Stimulated activated CD4-positive, alpha-beta T cell treated with anti-CD3 and anti-CD28 coated beads, Interleukin-15, amount 100 ng/mL, for 48 hours (primary cell): ENCODE results near the gene KCNH8.
"Not testable (repeated sequence)": the region's sequence is repeated elsewhere in the genome, so short reads cannot be mapped to it uniquely, and the experiment has no call there.

Source experiments
- DNase-seq, 2 donors: peaks; one replicate each; pipeline ENCODE4 v3.0.0-alpha.2; 2020; ENCODE audit warnings: low read depth in 2 of 2

The KCNH8 gene

DNA sequence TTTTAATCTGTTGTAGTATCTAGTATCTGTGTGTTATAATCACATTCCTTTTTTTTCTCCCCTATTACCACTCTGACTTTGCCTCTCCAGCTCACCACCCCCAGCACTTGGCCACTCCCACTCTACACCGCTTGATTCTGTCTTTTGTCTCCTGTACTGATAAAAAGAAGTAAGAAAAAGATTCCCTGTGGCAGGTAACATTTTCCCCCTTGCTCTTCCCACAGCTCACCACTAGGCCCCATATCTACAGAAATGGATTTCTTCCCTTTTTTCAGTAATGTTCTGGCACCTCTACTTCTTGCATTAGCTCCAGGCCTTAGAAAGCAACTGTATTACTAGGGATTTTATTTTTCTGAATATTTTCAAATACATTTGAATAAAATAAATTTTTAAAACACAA is 25.6 kb downstream of the KCNH8 start:
- DNase-seq, result no peak

DNA sequence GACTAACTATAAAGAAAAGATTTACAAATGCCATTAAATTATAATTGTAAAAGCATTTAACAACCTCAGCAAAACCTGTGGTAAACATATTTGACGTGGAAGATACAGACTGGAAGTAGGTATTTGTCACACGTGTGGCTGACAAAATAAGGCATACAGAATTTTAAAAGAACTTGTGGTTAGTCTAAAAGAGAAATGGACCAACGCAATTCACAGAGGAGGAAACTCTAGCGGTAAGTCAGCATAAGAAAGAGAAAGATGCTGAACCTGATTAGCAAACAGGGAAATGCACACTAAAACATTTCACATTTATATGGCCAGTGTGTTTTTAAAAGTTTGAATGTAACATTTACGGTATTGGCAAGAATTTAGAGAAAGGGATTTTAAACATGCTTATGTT is 35.3 kb downstream of the KCNH8 start:
- DNase-seq, result no peak

DNA sequence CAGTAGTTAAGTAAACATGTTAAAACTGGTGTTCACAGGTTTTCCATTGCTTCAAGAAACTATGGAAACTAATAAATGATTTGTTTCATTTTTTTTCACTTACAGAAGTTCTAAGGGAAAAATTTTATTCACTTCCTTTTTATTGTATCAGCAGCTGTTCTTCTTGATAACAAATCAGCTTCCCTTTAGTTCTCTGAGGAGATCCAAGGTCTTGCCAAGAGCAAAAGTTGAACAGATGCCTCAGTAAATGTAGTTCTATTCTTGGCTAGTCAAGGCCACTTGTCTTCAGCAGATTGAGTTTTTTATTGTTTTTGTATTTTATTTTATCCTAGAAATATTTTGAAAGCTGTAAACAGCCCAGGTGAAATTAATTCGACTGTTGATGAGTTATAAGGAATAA is 41.8 kb downstream of the KCNH8 start:
- DNase-seq, result no peak

DNA sequence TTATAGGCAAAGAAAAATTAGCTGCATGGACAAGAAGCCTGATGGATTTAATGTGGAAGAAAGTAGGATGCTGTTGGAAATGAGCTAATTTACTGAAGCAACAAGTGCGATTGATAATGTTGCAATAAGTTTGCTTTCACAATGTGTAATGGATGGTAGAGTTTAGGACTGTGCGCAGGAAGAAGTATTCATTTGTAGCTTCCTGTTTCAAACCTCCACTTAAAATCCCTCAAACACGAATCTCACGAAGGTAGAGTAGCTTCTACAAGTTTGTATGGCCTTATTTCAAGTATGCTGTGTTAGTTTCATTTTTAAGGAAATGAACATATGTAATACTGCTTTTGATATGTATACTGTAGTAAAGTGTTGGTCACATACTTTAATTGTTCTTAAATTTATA is 42.3 kb downstream of the KCNH8 start:
- no peak for DNase-seq

DNA sequence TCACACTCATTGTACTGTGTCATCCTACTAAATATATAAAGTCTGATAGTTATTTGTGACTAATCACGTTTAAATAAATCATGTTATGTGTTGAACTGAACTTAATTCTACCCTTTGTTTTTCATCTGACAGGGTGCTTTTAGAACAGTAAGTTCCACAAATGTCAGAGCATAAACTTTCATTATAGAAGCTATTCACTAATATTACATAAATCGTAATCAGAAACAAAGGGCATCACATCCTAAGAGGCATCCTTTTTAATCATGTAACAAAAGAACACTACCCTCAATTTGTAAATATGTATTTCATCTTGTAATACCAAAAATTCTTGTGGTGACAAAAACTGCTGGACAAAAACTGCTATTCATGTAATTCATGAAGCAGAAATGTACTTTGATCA is 50.8 kb downstream of the KCNH8 start:
- DNase-seq, result no peak

DNA sequence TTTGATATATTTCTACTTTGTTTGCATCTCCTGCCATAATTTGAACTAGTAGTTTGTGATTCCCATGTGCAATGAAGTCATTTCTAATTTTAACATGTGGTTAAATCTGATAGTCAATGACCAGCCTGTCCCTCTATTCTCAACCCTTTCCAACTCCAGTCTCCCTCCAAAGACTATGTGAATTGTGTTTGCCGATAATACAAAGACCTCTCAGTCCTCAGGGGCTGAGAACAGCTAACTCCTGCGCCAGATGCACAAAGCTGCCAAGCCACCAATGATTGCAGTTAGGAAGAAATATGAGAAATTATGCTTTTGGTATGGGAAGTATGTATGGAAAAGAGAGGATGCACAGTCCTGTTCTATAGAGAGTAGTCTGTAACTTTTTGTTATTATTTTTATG is 54.0 kb downstream of the KCNH8 start:
- no peak for DNase-seq

DNA sequence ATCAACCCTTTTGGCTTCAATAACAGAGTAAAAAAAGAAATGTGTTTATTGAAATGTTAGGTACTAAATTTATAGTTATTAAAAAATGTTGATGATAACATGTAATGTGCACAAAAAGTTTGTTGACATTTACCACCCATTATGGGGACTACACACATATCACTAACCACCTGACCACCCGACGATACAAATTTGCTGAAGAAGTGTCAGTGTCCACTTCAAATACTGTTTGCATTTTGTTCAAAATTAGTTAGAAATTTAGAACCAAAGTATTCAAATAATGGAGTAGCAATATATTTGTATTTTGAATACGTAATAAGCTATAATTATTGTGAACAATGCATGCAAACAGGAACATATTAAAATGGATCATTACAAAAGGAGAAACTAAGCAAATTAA is 54.4 kb downstream of the KCNH8 start:
- no peak for DNase-seq

DNA sequence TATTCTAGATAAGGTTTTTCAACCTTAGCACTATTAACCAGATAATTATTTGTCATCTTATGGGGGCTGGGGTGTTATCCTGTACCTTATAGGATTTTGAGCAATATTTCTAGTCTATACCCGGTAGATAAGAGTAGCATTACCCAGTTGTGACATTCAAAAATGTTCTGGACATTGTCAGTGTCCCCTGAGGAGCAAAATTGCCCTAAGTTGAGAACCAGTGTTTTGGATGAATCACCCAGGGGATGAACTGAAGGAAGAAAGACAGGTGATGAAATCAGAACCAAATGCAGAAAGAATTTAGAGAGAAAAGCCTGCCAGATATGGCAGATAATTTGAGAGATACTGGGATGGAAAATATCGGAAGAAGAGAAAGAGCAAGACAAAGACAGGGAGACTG is 58.2 kb downstream of the KCNH8 start:
- no peak for DNase-seq

DNA sequence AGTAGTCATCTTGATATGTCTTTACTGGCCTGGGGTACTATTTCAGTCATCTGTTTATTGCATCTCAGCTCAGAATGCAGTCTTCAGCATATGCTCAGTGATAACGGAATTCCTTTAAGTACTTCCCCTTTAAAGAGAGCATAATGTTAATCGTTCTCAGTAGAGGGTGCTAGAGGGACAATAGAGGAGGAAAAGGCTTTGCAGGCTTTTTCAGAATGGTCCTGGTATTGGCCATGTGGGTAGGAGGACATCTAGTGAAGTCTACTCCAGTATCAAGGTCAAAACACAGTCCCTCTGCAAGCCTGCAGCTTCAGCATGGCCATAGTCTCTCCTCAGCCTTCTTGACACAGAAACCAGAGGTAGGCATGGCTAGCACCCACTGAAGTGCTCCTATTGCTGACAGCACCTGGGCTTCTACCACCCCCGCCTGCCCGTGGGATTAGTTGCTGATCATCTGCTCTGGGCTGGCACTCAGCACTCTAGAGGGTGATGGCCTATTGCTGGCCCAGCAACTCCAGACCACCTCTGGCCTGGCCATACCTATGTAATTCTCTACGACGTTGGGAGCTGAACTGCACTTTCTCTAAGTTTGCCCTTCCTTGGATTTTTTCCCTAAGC is 65.4 kb downstream of the KCNH8 start:
- no peak for DNase-seq

DNA sequence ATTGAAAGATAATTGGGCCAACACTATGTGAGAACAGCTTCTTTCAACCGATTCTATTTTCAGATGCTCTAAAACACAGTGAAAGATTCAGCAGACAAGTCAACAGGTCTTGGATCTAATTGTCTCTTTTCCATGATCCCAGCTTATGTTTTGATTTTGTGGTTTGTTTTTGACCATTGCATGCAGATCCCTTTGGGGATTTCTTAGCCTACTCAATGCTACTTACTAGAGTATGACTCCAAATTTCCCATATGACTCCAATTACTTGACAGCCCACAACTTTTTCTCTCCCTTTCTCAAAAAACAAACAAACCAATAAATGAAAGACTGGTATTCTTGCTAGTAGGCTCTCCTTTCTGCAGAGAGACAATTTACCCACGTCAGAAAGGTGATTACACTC is 67.1 kb downstream of the KCNH8 start:
- DNase-seq, result no peak

DNA sequence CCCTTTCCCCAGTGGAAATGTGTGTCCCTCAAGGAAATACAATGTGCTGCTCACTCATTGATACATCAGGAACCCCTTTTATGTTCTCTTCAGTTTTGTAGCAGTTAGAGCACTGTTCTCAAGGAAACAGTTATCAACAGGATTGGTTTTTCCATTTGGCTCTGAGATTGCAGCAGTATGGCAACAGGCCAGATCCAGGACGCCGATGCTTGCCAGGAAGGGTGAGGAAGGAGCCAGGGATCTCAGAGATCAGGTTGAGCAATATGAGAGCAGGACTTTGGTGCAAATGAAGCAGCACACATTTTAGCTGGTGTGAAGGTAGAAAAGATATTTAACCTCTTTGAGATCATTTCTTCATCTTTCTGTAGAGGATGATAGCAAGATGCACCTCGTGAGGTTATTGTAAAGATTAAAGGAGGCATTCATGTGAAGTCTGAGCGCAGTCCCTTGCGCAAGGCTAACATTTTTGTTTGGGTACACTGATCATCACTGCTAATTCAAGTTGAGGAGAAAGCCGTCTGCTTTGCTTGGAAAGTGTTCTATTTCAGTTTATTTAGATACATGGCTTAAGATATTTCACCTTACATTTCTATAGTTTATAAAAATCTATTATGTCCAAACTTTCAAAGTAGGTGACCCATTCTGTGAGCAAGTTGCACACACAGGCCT is 68.5 kb downstream of the KCNH8 start:
- DNase-seq, result no peak

DNA sequence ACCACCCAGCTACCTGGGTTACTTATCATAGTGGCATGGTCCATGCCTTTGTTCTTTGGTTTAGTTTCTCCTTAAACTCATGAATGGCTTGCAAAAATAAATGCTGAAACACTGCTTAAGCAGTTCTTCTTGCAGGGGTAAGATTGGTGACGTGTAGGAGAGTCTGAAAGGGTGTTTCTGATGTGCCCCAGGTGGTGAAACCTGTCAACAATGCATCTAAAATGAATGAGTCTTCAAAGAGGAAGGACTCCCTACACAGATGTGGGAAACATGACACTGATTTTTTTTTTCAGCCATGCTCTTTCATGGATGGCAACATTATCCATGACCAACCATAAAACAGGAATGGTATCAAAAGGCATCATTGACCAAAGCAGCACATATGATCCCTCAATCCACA is 72.0 kb downstream of the KCNH8 start:
- no peak for DNase-seq

DNA sequence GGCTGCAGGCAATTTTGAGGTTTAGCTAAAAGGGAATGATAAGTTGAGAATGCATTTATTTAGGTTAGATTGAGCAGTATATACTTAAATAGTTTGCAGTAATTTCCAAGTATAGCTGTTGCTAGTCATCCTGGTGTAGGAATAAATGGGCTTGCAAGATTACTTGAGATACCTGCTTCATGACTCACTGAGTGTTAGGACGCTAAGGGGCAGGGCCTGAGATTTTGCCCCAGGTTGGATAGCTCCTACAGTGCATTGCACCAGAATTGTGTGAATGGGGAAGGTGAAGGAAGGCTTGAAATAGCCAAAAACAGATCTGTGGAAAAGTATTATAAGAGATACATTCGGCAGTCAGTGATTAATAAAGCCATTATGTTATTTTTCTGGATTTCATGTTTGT is 72.8 kb downstream of the KCNH8 start:
- no peak for DNase-seq

DNA sequence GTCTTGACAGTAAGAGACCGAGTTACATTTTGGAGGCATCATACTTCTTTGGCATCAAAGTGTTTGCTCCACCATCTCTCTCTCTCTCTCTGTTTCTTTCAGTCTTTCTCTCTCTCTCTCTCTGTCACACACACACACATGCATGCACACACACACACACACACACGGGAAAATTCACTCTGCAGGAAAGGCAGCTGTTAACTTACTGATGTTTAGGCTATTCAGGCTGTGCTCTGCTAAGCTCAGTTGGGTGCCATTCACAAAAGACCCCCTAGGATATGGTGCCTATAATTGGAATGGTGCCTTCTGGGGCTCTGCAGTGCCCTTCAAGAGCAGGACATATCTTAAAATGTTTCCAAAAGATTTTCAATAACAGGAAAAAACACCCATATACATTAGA is 78.2 kb downstream of the KCNH8 start:
- no peak for DNase-seq

DNA sequence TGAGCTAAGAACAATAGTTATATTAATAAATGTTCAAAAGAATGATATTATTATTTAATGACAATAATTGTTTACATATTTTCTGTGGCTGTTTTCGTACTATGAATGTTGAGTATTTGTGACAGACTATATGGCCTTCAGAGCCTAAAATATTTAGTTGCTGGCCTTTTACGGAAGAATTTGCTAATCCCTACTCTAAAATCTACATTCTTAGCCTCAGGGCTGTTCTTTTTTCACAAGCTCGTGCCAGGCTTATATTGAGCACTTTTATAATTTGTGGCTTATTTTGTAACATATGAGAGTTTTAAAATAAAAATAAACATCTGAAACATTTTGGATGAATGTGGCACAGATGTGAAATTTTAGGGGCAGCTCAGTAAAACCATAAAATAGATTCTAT is 79.9 kb downstream of the KCNH8 start:
- no peak for DNase-seq

DNA sequence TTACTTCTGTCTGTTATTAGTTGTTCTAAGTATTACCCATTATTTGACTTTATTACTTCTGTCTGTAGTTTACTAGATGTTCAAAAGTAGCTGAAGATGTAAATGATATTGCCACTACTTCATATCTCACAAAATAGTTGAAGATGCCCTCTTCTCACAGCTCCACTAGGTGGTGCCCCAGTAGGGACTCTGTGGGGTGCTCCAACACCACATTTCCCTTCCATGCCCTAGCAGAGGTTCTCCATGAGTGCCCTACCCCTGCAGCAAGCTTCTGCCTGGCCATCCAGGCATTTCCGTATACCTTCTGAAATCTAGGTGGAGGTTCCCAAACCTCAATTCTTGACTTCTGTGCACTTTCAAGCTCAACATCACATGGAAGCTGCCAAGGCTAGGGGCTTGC is 80.8 kb downstream of the KCNH8 start:
- DNase-seq, result no peak

DNA sequence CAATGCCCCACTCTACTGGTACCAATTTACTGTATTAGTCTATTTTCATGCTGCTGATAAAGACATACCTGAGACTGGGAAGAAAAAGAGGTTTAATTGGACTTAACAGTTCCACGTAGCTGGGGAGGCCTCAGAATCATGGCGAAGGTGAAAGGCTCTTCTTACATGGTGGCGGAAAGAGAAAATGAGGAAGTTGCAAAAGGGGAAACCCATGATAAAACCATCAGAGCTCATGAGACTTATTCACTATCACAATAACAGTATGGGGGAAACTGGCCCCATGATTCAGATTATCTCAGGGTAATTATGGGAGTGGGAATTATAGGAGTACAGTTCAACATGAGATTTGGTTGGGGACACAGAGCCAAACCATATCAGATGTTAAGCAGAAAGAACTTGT is 81.6 kb downstream of the KCNH8 start:
- not testable (repeated sequence) for DNase-seq

DNA sequence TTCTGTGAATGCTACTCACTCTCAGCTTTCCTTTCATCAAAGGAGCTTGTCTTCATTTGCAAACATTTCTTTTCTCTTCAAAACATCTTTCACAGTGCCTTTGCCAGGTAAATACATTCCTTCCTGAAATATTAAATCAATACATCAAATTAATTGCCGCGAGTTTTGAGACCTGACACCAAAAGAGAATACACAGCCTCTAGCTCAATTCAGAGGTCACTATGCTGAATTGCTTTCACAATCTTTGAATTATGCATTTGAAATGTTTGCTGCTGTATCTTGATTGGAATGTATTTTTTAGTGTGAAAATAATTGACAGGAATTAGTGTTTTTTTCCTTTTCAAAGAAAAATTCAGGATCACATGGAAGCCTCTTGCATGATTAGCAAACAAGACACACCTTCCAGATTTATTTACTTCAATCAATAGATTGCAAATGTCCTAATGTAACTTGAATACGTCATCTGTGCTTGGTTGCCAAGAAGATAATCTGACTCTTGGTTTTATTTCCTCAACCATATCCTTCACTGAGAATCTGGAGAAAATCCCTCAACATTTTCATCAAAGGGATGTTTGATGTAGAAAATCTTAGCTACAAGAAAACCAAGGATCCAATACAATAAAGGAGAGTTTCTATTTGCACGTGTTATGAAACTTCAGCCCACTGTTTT is 83.6 kb downstream of the KCNH8 start:
- DNase-seq, result no peak

DNA sequence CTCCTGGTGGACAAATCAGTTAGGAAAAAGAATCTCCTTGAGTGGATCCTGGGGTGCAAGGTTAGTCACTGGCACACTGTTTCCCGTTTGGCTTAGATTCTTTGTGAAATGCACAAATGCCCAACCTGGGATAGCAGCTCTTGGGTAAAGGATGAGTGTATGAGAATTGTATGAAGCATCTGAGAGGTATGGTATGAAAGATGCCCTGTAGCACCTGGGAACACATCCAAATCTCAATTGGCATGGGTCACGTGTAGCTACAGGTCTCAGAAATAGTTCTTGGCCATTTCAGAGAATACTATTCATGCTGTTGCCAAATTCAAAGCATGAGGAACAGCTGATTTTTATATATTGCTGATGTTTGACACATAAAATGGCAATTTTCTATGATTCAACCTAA is 84.3 kb downstream of the KCNH8 start:
- no peak for DNase-seq

DNA sequence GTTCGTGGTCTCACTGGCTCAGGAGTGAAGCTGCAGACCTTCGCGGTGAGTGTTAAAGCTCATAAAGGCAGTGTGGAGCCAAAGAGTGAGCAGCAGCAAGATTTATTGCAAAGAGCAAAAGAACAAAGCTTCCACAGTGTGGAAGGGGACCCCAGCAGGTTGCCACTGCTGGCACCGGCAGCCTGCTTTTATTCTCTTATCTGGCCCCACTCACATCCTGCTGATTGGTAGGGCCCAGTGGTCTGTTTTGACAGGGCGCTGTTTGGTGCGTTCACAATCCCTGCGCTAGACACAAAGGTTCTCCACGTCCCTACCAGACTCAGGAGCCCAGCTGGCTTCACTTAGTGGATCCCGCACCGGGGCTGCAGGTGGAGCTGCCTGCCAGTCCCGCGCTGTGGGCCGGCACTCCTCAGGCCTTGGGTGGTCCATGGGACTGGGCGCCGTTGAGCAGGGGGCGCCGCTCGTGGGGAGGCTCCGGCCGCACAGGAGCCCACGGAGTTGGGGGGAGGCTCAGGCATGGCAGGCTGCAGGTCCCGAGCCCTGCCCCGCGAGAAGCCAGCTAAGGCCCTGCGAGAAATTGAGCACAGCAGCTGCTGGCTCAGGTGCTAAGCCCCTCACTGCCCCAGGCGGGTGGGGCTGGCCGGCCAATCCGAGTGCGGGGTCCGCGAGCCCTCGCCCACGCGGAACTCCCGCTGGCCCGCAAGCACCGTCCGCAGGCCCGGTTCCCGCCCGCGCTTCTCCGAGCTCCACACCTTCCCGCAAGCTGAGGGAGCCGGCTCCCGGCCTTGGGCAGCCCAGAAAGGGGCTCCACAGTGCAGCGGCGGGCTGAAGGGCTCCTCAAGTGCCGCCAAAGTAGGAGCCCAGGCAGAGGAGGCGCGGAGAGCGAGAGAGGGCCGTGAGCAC is 85.8 kb downstream of the KCNH8 start:
- DNase-seq, result not testable (repeated sequence)

DNA sequence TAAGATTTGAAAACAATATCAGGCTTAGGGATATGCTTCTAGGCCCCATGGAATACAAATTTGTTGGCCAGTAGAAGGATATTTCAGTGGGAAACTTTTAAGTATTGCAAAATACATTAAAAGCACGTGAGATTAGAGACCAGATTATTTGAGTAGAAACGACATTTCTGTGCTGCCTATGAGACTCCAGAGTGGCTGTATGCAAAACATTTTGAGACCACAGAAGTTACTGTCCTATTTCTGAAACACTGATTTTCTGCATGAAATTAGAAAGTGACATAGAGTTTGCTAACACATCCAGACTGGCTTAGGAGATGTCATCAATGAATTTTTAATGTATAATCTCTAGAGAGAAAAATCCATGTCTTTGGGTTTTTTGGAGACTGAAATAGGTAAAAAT is 99.8 kb downstream of the KCNH8 start:
- DNase-seq, result no peak

DNA sequence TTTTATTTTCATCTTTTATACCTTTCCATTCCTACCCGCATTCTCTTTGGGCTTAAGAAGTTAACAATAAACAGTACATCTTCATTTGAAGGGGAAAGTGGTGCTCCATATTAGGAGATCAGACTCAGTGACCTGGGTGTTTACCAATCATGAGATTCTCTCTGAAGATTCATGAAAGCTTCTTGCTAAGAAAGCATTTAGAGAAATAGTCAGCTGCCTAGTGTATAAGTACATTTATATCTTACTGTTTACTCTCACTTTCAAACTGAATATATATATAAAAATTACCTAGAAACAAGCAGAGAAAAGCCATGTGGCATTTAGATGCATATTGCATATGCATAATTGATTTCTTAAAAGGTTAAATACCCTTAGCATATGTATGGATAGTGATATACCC is 100.5 kb downstream of the KCNH8 start:
- no peak for DNase-seq
